HG03378 (cell line): ENCODE data around the gene BORCS5.

Source experiments
- ATAC-seq: cut with Tn5 transposase; IDR thresholded peaks from one replicate; pipeline ENCODE4 v1.9.1; 2021; ENCODE audit warnings: mild to moderate bottlenecking, moderate library complexity; ENCODE audit not compliant: unreplicated experiment

BORCS5 gene

DNA sequence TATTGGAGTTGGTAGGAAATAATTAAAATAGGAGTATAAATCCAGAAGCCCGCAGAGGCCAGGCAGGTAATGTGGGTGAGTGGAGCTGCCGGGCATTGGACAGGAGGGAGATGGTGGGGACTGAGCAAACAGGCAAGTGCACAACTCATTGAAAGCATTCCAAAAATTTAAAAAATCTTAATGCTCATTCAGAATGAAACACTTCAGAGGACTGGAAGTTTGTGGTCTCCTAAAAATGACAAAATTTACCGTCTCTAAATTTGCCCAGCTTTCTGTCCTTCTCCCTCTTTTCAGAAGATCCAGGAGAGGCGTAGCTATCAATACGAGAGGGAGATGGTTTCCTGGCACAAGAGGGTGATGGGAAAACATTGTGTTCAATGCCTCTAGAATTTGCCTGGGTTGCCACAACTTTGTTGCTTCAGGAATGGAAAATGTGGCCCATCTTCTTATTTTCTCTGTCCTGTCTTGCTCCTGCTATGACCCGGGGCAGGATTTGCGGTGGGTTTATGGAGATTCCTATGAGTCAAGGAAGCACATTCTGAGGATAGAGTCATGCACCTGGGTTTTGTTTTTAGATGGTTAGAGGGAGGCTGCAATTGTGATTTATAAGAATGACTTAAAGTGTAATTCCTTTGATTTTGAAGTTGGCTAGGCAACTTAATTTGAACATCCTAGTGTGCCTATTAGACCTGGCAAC is 72.2 kb downstream of the BORCS5 start:
- ATAC-seq: no peak

DNA sequence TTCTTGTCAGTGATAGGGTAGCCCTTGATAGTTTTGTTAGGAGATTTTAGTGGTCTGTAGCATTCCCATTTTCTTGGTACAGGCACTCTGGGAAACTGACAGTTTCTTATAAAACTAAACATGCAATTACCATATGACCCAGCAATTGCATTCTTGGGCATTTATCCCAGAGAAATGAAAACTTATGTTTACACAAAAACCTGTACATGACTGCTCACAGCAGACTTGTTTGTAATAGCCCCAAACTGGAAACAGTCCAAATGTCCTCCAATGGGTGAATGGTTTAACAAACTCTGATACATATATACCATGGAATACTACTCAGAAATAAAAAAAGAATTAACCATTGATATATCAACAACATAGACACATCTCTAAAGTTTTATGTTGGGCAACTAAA is 75.5 kb downstream of the BORCS5 start:
- no peak for ATAC-seq

DNA sequence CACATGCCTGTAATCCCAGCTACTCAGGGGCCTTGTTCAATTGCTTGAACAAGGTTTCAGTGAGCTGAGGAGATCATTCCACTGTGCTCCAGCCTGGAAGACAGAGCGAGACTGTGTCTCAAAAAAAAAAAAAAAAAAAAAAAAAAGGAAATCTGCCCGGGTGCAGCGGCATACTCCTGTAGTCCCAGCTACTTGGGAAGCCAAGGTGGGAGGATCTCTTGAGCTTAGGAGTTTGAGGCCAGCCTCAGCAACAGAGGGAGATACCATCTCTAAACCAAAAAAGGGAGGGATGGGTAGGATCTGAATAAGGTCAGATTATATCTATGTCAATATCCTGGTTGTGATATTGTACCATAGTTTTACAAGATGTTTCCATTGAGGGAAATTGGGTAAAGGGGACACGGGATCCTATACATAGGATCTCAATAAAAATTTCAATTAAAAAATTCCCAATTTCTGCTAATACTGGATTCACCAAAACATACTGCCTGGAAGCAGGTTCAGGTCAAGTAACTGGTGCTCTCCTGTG is 76.4 kb downstream of the BORCS5 start:
- no peak for ATAC-seq

DNA sequence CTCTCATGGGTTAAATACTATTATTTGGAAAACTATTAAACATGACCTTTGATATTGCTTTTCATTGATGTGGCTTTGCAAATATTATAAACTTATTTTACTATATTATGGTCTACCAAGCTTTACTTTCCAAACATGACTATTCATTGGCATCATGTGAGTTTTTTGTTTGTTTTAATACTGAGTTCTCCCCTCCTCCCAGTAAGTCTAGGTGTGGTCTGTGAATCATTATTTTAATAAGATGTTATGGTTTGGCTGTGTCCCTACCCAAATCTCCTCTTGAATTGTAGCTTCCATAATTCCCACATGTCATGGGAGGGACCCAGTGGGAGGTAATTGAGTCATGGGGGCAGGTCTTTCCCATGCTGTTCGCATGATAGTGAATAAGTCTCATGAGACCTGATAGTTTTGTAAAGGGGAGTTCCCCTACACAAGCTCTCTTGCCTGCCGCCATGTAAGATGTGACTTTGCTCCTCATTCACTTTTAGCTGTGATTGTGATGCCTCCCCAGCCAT is 80.0 kb downstream of the BORCS5 start:
- ATAC-seq: no peak

DNA sequence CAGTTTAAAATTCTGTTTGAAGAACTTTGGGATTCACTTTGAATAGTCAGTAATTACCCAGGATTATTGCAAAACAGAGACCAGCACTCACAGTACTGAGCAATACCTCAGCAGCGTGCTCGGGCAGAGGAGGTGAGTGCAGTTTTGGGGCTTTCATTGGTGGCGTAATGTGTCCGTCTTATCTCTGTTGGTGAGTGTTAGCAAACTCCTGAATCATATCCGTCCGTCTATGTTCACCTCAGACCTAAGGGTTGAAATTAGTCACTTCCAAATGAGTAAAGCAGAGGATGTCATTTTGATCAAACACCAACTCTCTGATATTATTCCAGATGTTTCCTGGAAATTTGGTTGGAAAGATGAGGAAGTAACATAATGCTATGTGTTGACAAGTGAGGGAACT is 82.8 kb downstream of the BORCS5 start:
- no peak for ATAC-seq

DNA sequence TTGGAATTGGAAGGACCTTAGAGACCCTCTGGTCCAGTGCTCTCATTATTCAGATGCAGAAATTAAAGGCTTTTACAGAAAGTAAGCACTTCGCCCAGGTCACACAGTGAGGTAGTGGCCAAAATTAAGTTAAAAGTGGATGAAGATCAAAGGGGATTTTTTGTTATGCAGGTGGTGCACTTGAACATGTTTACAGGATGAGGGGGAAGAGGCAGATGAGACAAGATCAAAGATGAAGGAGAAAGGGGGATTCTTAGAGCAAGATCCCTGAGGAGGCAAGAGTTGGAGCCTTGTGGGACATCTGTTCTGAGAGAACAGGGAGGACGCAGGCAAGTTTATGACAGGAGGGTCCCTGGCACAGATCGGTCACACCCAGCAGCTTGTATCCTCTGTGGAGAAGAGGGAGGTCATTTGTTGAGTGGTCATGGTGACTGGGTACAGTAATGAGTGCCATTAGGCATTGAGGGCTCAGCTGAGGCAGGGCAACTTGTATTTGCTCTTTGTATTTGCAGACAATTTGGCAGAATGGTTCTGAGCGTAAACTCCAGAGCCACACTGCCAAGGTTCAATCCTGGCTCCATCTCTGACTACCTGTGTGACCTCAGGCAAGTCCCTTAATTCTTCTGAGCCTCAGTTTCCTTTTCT is 84.0 kb downstream of the BORCS5 start:
- no peak for ATAC-seq

DNA sequence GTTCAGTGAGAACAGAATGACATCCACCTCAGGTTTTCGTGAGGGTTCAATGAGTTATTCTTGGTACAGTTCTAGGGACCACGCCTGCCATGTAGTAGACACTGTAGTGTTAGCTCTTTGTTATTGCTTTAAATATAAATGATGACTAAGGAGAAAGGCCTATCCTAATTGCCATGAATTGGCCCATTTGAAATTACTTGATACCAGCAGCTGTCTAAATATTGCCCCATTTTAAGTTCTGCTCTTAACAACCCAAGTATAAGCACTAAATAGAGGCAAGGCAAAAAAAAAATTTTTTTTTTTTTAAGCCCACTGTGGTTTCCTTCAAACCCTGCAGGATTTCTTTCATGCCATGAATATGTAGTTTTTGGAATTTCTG is 84.5 kb downstream of the BORCS5 start:
- ATAC-seq: no peak

DNA sequence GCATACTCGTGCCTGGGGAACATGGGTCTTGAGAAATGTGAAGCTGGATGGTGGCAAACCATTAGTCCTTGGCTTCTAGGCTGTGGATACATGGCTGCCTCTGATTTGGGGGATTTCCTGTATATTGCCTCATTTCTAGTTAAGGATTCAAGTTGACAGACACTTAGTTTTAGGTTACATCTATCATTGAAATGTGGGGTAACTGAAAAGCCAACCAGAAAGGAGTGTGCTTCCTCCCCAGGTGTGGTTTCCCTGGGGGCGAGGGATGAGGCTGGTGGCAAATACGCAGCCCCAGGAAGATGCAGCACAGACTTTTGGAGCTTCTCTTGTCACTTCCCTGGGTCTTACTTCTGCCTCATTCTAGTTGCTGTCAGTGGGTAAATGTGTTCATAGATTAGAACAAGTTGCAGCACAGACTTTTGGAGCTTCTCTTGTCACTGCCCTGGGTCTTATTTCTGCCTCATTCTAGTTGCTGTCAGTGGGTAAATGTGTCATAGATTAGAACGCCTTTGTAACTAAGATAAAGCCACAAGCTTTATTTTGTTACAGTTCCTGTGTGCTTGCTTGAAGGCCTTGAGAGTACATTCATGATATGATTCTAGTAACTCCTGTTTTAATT is 85.1 kb downstream of the BORCS5 start:
- ATAC-seq: no peak

DNA sequence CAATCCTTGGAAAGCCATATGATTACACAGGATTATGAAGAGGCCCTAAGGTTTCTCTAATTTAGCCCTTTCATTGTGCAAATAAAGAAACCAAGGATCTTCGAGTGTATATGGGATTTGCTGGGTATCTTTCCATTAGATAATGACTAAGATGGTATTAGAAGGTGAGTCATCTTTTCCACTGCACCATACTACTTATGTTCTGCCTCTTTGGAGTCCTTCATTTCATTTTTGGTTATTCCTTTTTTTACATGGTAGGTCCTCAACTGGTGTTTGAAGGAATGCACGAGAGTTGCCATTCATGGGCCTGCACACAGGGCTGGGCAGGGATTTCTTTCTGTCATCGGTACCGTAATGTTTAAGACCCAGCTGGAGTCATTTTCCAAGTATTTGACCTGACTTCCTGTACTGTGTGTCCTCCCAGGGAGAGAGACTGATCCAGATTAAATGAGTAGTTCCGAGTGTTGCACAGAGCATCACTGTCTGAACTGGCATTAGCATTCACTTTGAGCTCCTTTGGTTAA is 85.7 kb downstream of the BORCS5 start:
- ATAC-seq: no peak

DNA sequence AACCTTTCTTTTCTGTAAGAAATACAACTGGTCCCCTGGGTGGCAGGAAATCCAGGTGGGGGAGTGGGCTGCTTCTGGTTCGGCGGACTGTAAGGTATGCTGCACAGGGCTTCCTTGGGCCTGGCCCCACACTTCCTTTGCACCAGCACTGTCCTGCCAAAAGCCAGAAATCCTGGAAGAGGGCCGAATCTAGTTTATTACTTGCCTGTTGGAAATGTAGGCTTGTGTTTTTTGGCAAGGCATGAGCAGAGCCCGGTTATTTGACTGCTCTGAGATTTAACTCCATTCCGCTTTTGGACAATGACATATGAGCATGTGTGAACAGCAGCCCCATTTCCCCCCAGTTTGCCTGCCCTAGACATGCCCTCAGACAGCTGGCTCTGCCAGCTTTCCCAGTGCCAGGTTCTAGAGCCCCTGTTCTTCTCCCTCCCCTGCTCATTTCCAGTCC is 86.6 kb downstream of the BORCS5 start:
- ATAC-seq: no peak

DNA sequence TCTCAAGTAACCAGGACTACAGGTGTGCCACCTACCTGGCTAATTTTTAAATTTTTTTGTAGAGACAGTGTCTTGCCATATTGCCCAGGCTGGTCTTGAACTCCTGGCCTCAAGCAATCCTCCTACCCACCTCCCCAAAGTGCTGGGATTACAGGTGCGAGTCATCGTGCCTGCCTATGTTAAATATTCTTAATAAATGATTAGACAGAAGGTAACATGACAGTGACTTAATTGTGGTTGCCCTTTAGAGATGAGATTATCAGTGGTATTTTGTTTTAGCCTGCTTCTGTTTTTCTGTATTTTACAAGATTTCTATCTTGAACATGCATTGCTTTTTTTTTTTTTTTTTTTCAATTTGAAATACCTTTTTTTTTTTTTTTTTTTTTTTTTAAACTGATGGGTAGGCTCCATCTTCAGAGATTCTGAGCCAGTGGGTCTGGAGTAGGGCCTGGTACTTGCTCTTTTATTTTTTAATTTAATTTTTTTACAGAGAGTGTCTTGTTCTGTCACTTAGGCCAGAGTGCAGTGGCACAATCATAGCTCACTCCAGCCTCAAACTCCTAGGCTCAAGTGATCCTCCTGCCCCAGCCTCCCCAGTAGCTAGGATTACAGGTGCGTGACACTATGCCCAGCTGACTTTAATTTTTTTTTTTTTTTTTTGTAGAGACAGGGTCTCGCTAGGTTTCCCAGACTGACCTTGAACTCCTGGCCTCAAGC is 88.4 kb downstream of the BORCS5 start:
- ATAC-seq: no peak

DNA sequence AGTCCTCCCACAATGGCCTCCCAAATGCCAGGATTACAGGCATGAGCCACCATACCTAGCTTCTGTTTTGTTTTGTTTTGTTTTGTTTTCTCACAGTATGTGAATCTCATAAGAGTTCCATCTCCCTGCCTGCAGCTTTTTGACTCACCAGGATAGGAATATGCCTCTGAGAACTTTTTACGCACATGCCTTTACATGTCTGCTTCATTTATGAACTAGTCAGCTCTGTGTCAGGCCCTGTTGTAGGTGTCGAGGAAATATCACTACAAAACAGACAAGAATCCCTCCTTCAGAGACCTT is 89.0 kb downstream of the BORCS5 start:
- no peak for ATAC-seq

DNA sequence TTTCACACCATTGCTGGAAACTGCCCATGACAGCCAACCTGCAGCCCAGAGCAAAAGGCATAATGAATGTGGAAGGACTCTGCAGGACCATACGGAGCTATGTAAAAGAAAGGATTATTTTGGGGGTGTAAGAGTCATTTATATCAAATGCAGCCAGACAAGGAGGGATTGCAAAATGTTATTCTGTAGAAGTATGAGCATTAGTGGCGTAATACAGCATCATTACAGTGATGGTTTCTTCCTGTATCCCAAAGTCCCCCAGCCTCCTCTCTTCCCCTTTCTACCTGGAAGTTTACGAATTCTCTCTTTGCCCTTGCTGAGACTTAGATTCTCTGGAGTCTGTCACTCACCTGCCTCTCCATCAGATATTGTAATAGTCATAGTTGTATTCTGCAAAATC is 89.9 kb downstream of the BORCS5 start:
- ATAC-seq: no peak

DNA sequence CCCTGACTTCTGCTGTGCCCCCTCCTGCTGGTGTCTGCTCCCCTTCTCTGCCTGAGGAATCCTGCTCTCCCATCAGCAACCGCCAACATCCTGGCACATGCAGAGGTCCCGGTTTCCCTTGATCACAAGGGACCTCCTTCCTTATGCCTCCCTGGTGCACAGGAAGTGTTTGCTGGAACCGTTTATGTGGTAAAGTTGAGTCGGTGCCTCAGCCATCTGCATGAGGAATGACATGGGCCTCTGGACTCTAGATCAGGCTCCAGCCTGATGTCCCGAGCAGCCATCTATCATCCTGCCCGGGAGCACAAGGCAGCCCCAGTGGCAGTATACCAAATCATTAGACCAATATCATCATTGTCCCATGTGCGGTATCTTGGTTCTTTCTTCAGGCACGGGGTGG is 90.4 kb downstream of the BORCS5 start:
- no peak for ATAC-seq

DNA sequence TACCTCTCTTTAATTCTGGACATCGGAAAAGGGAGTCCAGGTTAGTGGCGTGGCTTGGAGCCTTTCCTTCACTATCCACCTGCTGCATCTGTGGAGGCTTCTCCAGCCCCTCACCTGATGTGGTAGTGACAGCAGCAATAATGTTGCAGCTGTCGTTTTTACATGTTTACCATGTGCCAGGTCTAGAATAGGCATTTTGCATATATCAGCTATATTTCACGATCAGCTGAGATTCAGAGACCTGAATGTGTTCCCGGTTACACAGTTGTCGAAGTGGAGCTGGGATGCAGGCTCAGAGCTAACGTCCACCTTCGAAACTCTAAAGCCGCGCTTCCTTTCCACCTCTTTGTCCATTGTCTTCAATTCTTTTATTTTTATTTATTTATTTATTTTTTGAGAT is 91.0 kb downstream of the BORCS5 start:
- ATAC-seq: no peak

DNA sequence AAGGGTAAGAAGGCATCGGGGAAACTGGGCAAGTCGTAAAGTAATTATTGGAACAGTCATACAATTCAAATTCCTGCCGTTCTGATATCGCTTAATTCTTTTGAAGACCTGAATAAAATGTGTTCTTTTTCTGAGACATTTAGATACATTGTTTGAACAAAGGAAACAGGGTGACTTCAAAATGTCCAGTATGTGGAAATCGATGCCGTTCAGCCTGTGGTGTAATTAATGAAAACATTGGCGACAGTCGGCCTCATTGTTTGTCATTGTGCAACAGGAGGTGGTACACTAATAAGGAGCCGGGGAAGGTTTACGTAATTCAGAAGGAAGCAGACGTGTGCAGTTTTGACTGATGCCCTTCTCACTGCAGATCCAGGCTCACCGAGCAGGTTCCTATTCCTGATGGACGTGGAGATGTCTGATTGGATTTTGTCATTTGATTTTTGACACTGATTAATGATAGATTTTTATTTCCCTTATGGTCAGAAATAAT is 92.7 kb downstream of the BORCS5 start:
- ATAC-seq: no peak

DNA sequence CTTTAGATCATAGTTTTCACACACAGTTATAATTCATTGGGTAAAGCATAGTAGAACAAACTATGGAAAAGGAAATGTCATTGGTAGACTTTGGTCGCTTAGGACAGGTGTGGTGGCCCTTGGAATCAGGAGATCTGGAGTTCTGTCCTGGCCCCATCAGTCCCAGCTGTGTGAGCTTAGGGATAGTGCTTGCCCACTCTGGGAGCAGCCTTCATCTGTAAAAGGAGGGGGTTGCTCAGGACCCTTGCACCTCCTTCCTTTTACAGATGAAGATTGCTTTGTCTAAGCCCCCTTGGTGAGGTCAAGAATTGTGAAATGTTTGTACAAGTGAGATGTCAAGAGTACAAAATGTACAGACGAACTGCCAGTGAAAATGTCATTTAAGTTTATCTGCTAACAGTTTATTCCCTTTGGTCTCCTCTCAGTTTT is 93.2 kb downstream of the BORCS5 start:
- ATAC-seq: no peak

DNA sequence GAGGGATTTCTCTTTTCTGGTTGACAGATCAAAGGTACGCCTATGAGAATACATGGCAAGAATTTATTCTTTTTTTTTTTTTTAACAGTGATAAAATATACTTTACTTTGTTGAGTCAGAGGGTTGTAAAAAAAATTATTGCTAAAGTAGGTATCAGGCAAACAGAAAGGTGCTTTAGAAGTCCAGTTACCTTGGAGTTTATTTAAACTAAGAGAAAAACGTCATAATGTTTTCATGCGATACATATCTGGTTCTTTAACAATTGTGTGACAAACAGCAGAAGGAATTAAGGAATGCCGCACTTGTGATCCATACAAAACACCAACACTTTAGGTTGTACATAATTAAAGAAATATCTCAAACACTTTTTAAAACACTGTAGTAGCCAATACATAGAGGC is 94.2 kb downstream of the BORCS5 start:
- ATAC-seq: no peak

DNA sequence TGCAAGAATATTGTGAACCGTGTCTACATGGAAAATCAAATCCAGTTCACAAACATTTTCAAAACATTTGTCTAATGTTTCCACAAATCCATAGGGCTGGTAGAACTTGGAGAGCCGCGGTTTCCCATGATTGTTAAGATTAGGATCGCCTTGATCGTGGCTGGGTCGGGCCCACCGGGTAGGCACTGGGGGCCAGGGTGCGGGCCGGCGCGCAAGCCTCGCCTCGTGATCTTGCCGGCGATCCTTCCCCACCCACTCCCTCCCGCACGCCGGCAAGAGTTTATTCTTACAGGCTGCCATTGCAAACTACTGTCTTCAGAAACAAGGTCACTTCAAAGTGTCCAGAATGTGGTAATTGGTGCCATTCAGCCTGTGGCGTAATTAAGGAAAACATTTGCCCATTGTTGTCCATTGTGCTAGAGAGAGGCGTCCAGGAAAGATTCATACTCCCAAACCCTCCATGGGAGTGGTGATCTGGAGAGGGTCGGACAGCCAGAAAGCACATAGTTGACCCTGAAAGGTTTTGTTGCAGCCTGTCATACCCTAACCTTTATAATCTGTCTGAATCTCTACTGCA is 95.5 kb downstream of the BORCS5 start:
- no peak for ATAC-seq

DNA sequence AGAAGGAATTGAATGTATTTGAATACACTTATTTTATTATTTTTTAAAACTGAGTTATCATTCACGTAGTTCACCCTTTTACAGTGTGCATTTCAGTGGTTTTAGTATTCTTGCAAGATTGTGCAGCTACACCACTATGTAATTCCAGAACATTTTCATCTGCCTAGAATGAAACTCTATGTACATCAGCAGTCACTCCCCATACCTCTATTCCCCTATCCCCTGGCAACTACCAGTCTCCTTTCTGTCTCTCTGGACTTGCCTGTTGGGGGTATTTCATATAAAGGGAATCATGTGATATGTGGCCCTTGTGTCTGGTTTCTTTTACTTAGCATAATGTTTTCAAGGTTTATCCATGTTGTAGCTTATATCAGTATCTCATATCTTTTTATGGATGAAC is 96.8 kb downstream of the BORCS5 start:
- no peak for ATAC-seq

DNA sequence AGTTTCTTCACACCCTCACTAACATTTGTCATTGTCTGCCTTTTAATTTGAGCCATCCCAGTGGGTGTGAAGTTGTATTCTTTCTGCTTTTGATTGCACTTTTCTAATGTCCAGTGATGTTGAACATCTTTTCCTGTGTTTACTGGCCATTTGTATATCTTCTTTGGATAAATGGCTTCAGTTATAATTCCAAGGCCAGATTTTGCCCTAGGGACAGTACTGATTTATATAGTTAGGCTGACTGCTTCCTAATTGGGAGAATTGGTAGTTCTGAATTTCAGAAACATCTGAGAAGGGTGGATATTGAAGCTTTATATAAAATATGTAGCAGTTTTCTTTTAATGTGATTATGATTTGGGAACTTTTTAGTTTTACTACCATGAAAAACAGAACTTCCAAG is 97.4 kb downstream of the BORCS5 start:
- no peak for ATAC-seq
